NK-92 treated with Interleukin-12 subunit alpha and Interleukin-12 subunit beta, amount 100 ng/mL, for 24 hours (cell line): Measurements from ENCODE around the gene GGA3.
"Not testable (repeated sequence)": the region's sequence is repeated elsewhere in the genome, so short reads cannot be mapped to it uniquely, and the experiment has no call there.

Source experiments
- DNase-seq: peaks from one replicate; lab custom pipeline; 2025; lab: John Stamatoyannopoulos, UW

Gene GGA3

GRCh38 chr17:75209061-75209460, 52.3 kb downstream of the GGA3 start:
- no peak for DNase-seq

- DNase-seq: no peak
Observed at GRCh38 chr17:75208161-75208560, 53.2 kb downstream of the GGA3 start.

GRCh38 chr17:75207760-75208159, 53.6 kb downstream of the GGA3 start:
- DNase-seq: no peak

GRCh38 chr17:75207050-75207407, 54.4 kb downstream of the GGA3 start:
- not testable (repeated sequence) for DNase-seq

- no peak for DNase-seq
Observed at GRCh38 chr17:75205793-75206163, 55.6 kb downstream of the GGA3 start.

- peak; percentile 87 for DNase-seq
Observed at GRCh38 chr17:75205037-75205792, 56.2 kb downstream of the GGA3 start, which contains the start of gene NUP85. Gene NUP85 (plus strand): TSS chr17:75205679. CDS start chr17:75205762, 83 bp downstream.

GRCh38 chr17:75199886-75200618, 61.4 kb downstream of the GGA3 start:
- no peak for DNase-seq

GRCh38 chr17:75194879-75195278, 66.5 kb downstream of the GGA3 start:
- DNase-seq: no peak

GRCh38 chr17:75191584-75191983, 69.8 kb downstream of the GGA3 start:
- no peak for DNase-seq

- no peak for DNase-seq
Observed at GRCh38 chr17:75188614-75189013, 72.8 kb downstream of the GGA3 start.
